Stimulated activated CD4-positive, alpha-beta T cell treated with anti-CD3 and anti-CD28 coated beads, Interleukin-15, amount 100 ng/mL, for 1 hour (primary cell): ENCODE measurements around the gene MGMT.

ENCODE experiments used
- DNase-seq, 2 donors: peaks; one replicate each; pipeline ENCODE4 v3.0.0-alpha.2; 2020; ENCODE audit warnings: low read depth in 1 of 2, low spot score in 1 of 2

Gene MGMT

GRCh38 chr10:129450391-129450790 is 16.6 kb upstream of the MGMT start:
- DNase-seq = no peak

GRCh38 chr10:129455625-129456024 is 11.4 kb upstream of the MGMT start:
- no peak for DNase-seq

GRCh38 chr10:129459762-129460539 is 7.1 kb upstream of the MGMT start:
- no peak for DNase-seq

DNA sequence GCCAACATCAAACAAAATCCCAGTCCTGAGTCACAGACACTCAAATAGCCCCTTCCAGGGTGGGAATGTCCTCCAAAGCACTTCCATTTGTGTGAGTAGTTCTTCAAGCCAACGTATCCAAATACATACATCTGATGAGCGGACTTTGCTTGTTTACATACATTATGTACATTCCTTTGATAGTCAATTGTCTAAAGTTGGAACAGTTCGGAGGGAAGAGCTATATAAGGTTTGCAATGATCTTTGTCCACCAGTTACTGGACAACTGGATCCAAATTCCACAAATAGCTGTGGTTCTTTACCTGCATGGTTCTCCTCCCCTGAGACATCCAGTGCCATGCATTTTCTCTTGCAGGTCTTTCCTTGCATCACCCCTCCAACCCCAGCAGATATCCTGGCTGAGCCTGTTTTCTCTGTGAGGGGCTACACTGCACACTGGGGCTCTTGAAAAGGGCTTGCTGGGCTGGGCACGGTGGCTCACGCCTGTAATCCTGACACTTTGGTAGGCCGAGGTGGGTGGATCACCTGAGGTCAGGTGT is 4.7 kb upstream of the MGMT start:
- DNase-seq = no peak

- DNase-seq = no peak
These were observed 2.8 kb upstream of the MGMT start for GRCh38 chr10:129464251-129464650.

- DNase-seq = no peak
These were observed 992 bp upstream of the MGMT start for GRCh38 chr10:129465796-129466702.

DNA sequence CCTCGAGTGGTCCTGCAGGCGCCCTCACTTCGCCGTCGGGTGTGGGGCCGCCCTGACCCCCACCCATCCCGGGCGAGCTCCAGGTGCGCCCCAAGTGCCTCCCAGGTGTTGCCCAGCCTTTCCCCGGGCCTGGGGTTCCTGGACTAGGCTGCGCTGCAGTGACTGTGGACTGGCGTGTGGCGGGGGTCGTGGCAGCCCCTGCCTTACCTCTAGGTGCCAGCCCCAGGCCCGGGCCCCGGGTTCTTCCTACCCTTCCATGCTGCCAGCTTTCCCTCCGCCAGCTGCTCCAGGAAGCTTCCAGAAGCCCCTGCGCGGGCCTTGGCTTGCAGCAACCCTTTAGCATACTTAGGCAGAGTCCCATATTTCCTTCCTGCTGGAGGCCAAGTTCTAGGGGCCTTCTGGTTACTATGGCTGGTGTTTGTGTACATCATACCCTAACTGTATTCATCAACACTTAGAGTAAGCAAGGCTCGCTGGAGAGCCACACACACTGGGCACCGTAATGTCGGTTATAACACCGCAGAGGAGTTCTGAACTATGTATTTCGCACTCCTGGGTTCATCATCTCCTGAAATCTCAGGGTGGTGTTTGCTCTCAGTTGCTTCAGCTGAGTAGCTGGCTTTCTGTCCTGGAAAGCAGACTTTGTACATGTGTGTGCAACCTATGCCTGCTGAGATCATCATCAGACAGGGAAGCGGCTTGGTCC is 471 bp downstream of the MGMT start:
- DNase-seq = no peak

DNA sequence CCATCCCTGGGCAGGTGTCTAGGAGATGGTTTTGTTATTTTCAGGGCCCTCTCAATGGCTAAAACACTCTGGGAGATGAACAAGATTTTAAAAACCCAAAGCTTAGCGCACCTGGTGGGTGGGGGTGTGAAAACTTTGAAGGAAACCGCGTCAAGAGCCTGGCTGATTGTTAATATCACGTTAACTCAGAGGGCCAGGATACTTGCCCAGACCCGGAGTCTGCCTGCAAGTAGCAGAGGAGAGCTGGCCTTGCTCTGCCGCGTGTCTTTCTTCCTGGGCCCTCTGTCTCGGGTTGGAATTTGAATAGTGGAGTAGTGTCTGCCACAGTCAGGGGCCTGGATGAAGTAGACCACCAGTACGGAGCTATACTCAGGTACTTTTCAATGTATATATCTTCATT is 1.1 kb downstream of the MGMT start:
- no peak for DNase-seq

GRCh38 chr10:129470103-129470851 is 3.2 kb downstream of the MGMT start:
- no peak for DNase-seq

DNA sequence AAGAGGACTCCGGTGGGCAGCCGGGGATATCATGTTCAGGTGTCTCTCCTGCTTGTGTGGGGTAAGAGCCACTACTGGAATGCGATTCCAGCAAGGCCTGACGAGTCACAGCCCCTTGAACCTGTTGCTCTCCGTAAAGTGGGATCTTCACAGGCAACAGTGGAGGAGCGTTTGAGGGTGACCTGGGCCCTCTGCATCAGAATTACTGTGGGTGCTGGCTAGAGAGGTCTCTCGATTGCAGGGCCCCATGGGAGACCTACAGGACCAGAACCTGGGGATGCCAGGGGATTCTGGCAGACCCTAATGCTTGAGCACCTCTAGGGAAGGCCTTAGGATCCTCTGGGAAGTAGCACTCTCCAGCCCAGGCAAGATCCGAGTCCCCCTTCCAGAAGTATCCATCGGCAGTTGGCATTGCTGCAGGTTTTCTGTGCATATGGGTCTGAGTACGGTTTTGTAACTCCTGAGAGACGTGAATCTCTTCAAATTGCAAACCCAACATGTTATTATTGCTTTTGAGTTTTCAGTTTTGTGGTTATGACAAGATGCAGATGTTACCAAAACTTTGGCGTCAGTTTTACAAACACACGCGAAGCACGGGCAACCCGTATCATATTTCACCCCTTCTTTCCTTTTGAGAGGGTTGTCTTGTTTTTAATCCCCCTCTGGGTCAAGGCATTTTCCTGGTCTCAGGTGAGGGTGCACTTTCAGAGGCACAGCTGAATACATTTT is 4.6 kb downstream of the MGMT start:
- DNase-seq = no peak

- DNase-seq = no peak
These were observed 5.9 kb downstream of the MGMT start for GRCh38 chr10:129472696-129473555.

GRCh38 chr10:129474642-129475041 is 7.6 kb downstream of the MGMT start:
- no peak for DNase-seq

GRCh38 chr10:129476431-129476830 is 9.4 kb downstream of the MGMT start:
- DNase-seq = no peak

- DNase-seq = no peak
These were observed 10.0 kb downstream of the MGMT start for GRCh38 chr10:129477051-129477450.

- no peak for DNase-seq
These were observed 14.6 kb downstream of the MGMT start for GRCh38 chr10:129481641-129482040.

DNA sequence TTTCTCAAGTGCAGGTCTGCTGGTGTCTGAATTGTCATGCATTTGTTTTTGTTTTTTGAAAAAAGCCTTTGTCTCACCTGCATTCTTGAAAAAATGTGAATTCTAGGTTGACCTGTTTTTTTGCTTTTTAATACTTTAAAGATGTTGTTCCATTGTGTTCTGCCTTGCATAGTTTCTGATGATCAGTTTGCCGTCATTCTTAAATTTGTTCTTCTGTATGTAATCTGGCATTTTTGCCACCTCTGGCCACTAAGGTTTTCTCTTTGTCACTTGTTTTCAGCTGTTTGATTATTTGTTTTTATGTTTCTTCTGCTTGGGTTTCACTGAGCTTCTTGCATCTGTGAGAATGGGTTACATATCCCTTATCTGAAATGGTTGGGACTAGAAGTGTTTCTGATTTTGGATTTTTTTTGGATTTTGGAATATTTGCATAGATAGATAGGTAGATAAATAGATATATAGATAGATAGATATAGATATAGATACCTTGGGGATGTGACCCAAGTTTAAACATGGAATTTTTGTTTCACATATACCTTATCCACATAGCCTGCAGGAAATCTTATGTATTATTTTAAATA is 16.5 kb downstream of the MGMT start:
- no peak for DNase-seq

GRCh38 chr10:129486805-129487204 is 19.8 kb downstream of the MGMT start:
- DNase-seq = no peak

GRCh38 chr10:129491123-129491734 is 24.2 kb downstream of the MGMT start:
- DNase-seq = no peak
